IMR-90 (cell line): ENCODE results near the gene C15orf62. TPM values are rescaled to one million over a fixed set of nuclear protein-coding genes. Genes with fewer than 3 reads are reported as not detected.

Experiments
- ATAC-seq: fragments of 200-7000 bp; cut with Tn5 transposase; 2 replicates; pipeline ENCODE4 v1.9.1; 2020; ENCODE audit warnings: low read depth, mild to moderate bottlenecking, moderate library complexity
- BruUV-seq: library from RNA; stranded (reverse); fragments of 400-500 nt; replicated peaks from 2 replicates; lab custom pipeline; 2021; lab: Mats Ljungman, UMichigan
- CTCF ChIA-PET: fragments of 300-600 bp; formaldehyde crosslinking; extraction: SDS; loops from one replicate; lab custom pipeline; 2021; ENCODE audit warnings: antibody characterized with exemption; lab: Yijun Ruan, JAX
- POLR2A ChIA-PET: fragments of 300-600 bp; sonication (Branson Sonifier 250); formaldehyde crosslinking; loops from one replicate; lab custom pipeline; 2022; ENCODE audit warnings: antibody characterized with exemption; ENCODE audit not compliant: unreplicated experiment; lab: Charles Lee
- DNase-seq: peaks from one replicate; pipeline ENCODE4 v3.0.0; 2013
- H2AFZ ChIP-seq: replicated peaks from 2 replicates; pipeline ENCODE3; 2013; ENCODE audit warnings: low read length, mild to moderate bottlenecking; ENCODE audit not compliant: poor library complexity
- H2AK5ac ChIP-seq: 2 replicates; pipeline ENCODE4 v1.6.1; 2013; ENCODE audit warnings: low read depth, low read length, inconsistent platforms
- H2AK9ac ChIP-seq: replicated peaks from 2 replicates; pipeline ENCODE3; 2013; ENCODE audit warnings: mild to moderate bottlenecking, low read depth, low read length, moderate library complexity; ENCODE audit not compliant: poor library complexity
- H2BK120ac ChIP-seq: 2 replicates; pipeline ENCODE4 v1.6.1; 2013; ENCODE audit warnings: low read depth, low read length, inconsistent platforms
- H2BK15ac ChIP-seq: 3 replicates; pipeline ENCODE4 v1.6.1; 2013; ENCODE audit warnings: low read depth, low read length, inconsistent platforms
- H2BK20ac ChIP-seq: 2 replicates; pipeline ENCODE4 v1.6.1; 2013; ENCODE audit warnings: low read depth, mild to moderate bottlenecking, inconsistent platforms, low read length, moderate library complexity
- H2BK5ac ChIP-seq: 2 replicates; pipeline ENCODE4 v1.6.1; 2013; ENCODE audit warnings: mild to moderate bottlenecking, low read depth, low read length, inconsistent platforms; ENCODE audit not compliant: poor library complexity, severe bottlenecking
- H3K14ac ChIP-seq: replicated peaks from 2 replicates; pipeline ENCODE4 v1.6.1; 2013; ENCODE audit warnings: low read depth, low read length, inconsistent platforms
- H3K18ac ChIP-seq: 2 replicates; pipeline ENCODE4 v1.6.1; 2013; ENCODE audit warnings: low read depth, low read length, control low read depth
- H3K23ac ChIP-seq: 2 replicates; pipeline ENCODE4 v1.6.1; 2013; ENCODE audit warnings: low read depth, low read length, inconsistent platforms
- H3K27ac ChIP-seq: 2 replicates; pipeline ENCODE4 v1.5.1; 2013; ENCODE audit warnings: mild to moderate bottlenecking, control low read depth, low read length; ENCODE audit not compliant: insufficient read depth
- H3K27me3 ChIP-seq: 2 replicates; pipeline ENCODE4 v1.6.1; 2013; ENCODE audit warnings: low read length; ENCODE audit not compliant: control insufficient read depth, insufficient read depth
- H3K36me3 ChIP-seq: 2 replicates; pipeline ENCODE4 v1.6.1; 2013; ENCODE audit warnings: low read length, mixed read lengths; ENCODE audit not compliant: control insufficient read depth, insufficient read depth
- H3K4ac ChIP-seq: 2 replicates; pipeline ENCODE4 v1.6.1; 2013; ENCODE audit warnings: low read depth, low read length, inconsistent platforms
- H3K4me1 ChIP-seq: 2 replicates; pipeline ENCODE4 v1.6.1; 2013; ENCODE audit warnings: low read length, mixed read lengths; ENCODE audit not compliant: control insufficient read depth, insufficient read depth
- H3K4me2 ChIP-seq: 2 replicates; pipeline ENCODE4 v1.6.1; 2013; ENCODE audit warnings: low read depth, mild to moderate bottlenecking, control low read depth, low read length, moderate library complexity
- H3K4me3 ChIP-seq: 2 replicates; pipeline ENCODE4 v1.5.1; 2013; ENCODE audit warnings: low read depth, mild to moderate bottlenecking, control low read depth, low read length, moderate library complexity; ENCODE audit not compliant: insufficient read depth
- H3K56ac ChIP-seq: 2 replicates; pipeline ENCODE4 v1.6.1; 2013; ENCODE audit warnings: low read length, inconsistent platforms; ENCODE audit not compliant: insufficient read depth; ENCODE audit errors: extremely low read depth
- H3K79me1 ChIP-seq, 2 experiments: 2 replicates each; pipeline ENCODE4 v1.6.1; 2013; ENCODE audit warnings: low read length in 2 of 2, inconsistent platforms in 1 of 2, low read depth in 1 of 2
- H3K9ac ChIP-seq: 2 replicates; pipeline ENCODE4 v1.6.1; 2013; ENCODE audit warnings: low read depth, low read length, control low read depth
- H3K9me1 ChIP-seq: 2 replicates; pipeline ENCODE4 v1.6.1; 2013; ENCODE audit warnings: low read length, inconsistent platforms; ENCODE audit not compliant: insufficient read depth
- H3K9me3 ChIP-seq: 2 replicates; pipeline ENCODE4 v1.6.1; 2013; ENCODE audit warnings: low read length; ENCODE audit not compliant: control insufficient read depth, insufficient read depth
- H4K20me1 ChIP-seq: 2 replicates; pipeline ENCODE4 v1.6.1; 2013; ENCODE audit warnings: low read length, inconsistent platforms; ENCODE audit not compliant: insufficient read depth
- H4K5ac ChIP-seq: 2 replicates; pipeline ENCODE4 v1.6.1; 2013; ENCODE audit warnings: mild to moderate bottlenecking, low read depth, low read length, control low read depth
- H4K8ac ChIP-seq, 2 experiments: 2 replicates each; pipeline ENCODE4 v1.6.1; 2013; ENCODE audit warnings: low read depth in 2 of 2, low read length in 2 of 2, control low read depth in 1 of 2, inconsistent platforms in 1 of 2
- H4K91ac ChIP-seq: 2 replicates; pipeline ENCODE4 v1.6.1; 2013; ENCODE audit warnings: low read depth, low read length, inconsistent platforms; ENCODE audit not compliant: insufficient read depth
- FOS ChIP-seq: fragments of 150-350 bp; IDR thresholded peaks from 2 replicates; pipeline ENCODE4 v1.6.1; 2016; ENCODE audit warnings: low read depth, low read length
- WGBS, 2 experiments: methylation state at CpG; one replicate each; pipeline versions ENCODE4 v1.1.5 to v1.1.7; 2013; ENCODE audit warnings: missing lambda C conversion rate in 2 of 2; ENCODE audit not compliant: insufficient read length in 1 of 2; ENCODE audit errors: extremely low coverage in 2 of 2; 5-methylcytosine and 5-hydroxymethylcytosine counted together
- dilution Hi-C: fragments of 300-500 bp; cut with HindIII; formaldehyde crosslinking; loops from one replicate; pipeline ENCODE4 v1.14.3; 2018; ENCODE audit warnings: low sequenced_read_pairs; ENCODE audit not compliant: unreplicated experiment
- in situ Hi-C: fragments of 300-500 bp; cut with MboI; formaldehyde crosslinking; loops from 3 replicates; pipeline ENCODE4 v1.14.3; 2019; ENCODE audit warnings: low sequenced_read_pairs, inconsistent platforms, mixed read lengths
- intact Hi-C: fragments of 100-400 bp; cut with micrococcal nuclease; formaldehyde crosslinking; loops from 2 replicates; pipeline ENCODE4 v1.10.0; 2022
- polyA plus RNA-seq, 3 experiments: library from polyadenylated mRNA; depleted of rRNA; stranded (reverse); fragments of >200 nt; gene quantifications; 2 replicates each; pipeline ENCODE4 v1.2.3, GENCODE V29; 2012; ENCODE audit warnings: low replicate concordance in 1 of 3
- total RNA-seq: library from RNA; depleted of rRNA; stranded (reverse); fragments of >200 nt; gene quantifications from 2 replicates; pipeline ENCODE4 v1.2.3, GENCODE V29; 2012
- TF ChIP-seq, protein P1 (sequence below): fragments of 150-350 bp; IDR thresholded peaks from 2 replicates; pipeline ENCODE4 v1.6.1; 2017; ENCODE audit warnings: mild to moderate bottlenecking, antibody characterized with exemption, low read length, low read depth

The C15orf62 gene
- total and polyA plus RNA-seq, 2 of the 4 experiments (the other 2 are of a cell fraction): not detected

DNA sequence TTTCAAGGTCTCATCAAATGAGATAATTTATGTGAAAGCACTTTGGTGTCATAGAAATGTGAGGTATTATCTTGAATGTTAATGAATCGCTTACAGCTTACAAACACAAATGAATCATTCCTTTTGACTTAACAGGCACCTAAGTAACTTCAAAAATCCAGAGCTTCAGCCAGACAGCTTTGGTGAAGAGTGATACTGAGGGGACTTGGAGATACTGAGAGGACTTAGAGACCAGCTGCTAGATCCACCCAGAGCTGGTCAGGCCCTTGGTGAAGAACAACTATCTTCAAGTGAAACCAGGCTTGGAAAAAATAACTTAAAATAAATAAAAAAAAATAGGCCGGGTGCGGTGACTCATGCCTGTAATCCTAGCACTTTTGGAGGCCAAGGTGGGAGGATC, 20.9 kb downstream of the C15orf62 start:
- ChIA-PET POLR2A (no interaction called here), CTCF (no interaction called here)
- Histone ChIP-seq H2AFZ (no peak overlapping the region), H3K18ac (no peak overlapping the region), H4K5ac (no peak overlapping the region; the same call in 1 of the 2 replicates), H2AK9ac (peak overlapping the region; percentile 66), H2BK20ac (no peak overlapping the region), H3K4me1 (peaks cover 14% of the 10 kb centered on the region), H2BK5ac (peak overlapping the region; percentile 34), H2BK15ac (no peak overlapping the region), H3K9me3 (no peaks in the 10 kb centered on the region), H3K9ac (no peak overlapping the region), H4K91ac (no peak overlapping the region; the same call in 1 of the 2 replicates), H3K14ac (0 out of 2 replicates have a peak overlapping the region, but pooled peaks have one; percentile 39), H3K36me3 (peaks cover 2% of the 10 kb centered on the region; the same call in 1 of the 2 replicates), H3K27ac (no peak overlapping the region), H4K8ac (peak overlapping the region in 1 of 2 experiments; percentile 7; a peak in 1 of 4 replicates), H3K56ac (no peak overlapping the region), H3K9me1 (peaks cover 14% of the 10 kb centered on the region; the same call in 1 of the 2 replicates), H3K23ac (peak overlapping the region; percentile 32; the same call in 1 of the 2 replicates), H3K27me3 (no peaks in the 10 kb centered on the region), H3K4me3 (no peak overlapping the region), H3K4ac (no peak overlapping the region), H4K20me1 (peaks cover 37% of the 10 kb centered on the region; the same call in 1 of the 2 replicates), H3K79me1 (peaks cover 44 to 75% of the 10 kb centered on the region in 2 experiments), H2BK120ac (no peak overlapping the region), H2AK5ac (no peak overlapping the region), H3K4me2 (no peak overlapping the region)
- no TSS peak for BruUV-seq
- ATAC-seq: no peak; the same call in 1 of the 2 replicates
- DNase-seq: no peak
- no CpG with 5 or more reads among the region's 3 CpGs for WGBS, 2 experiments
- TF ChIP-seq FOS: peak; percentile 18; the same call in 1 of the 2 replicates
- TF ChIP-seq, protein P1, sequence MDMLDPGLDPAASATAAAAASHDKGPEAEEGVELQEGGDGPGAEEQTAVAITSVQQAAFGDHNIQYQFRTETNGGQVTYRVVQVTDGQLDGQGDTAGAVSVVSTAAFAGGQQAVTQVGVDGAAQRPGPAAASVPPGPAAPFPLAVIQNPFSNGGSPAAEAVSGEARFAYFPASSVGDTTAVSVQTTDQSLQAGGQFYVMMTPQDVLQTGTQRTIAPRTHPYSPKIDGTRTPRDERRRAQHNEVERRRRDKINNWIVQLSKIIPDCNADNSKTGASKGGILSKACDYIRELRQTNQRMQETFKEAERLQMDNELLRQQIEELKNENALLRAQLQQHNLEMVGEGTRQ: no peak
- intact Hi-C loops (no loop called here), dilution Hi-C loops (no loop called here), in situ Hi-C loops (no loop called here)
